ENCODE data around the gene TMEM247. TPM values are rescaled to one million over a fixed set of nuclear protein-coding genes. Genes with fewer than 3 reads are reported as not detected.

The TMEM247 gene
- total RNA-seq, 2 experiments from 2014 or later: not detected

GRCh38 chr2:46487667-46488335 is 8.4 kb downstream of the TMEM247 start:
- H3K9me3 ChIP-seq (ENCODE audit: control insufficient read depth in 1 of 2, insufficient read depth in 1 of 2, low read length in 2 of 2): no peaks in the 10 kb centered on the region
- ChIA-PET POLR2A (no interaction called here), CTCF (no interaction called here)
- intact Hi-C loops (cut with DNase I, micrococcal nuclease): no loop called here
- ATAC-seq (ENCODE audit: poor library complexity) (no peak), DNase-seq (no peak)
- Mint-ChIP-seq H3K9me3 (no peaks in the 10 kb centered on the region), H3K4me3 (no peak overlapping the region), H3K4me1 (ENCODE audit: low read depth) (no peaks in the 10 kb centered on the region), H3K27ac (no peak overlapping the region), H3K27me3 (no peaks in the 10 kb centered on the region), H3K36me3 (ENCODE audit: low read depth) (no peaks in the 10 kb centered on the region)
- no peak overlapping the region for H3K4me3 ChIP-seq (ENCODE audit: low read length)
- TF ChIP-seq CTCF (IDR thresholded peaks at IDR 0.05): no peak
- no peaks in the 10 kb centered on the region for H3K27me3 ChIP-seq (ENCODE audit: control insufficient read depth in 1 of 2, insufficient read depth in 2 of 2, low read length in 2 of 2)
- no peaks in the 10 kb centered on the region for H3K36me3 ChIP-seq (ENCODE audit: insufficient read depth, low read length)
- peaks cover 6% of the 10 kb centered on the region for H3K4me1 ChIP-seq (ENCODE audit: insufficient read depth, low read length)
- no peak overlapping the region for H3K27ac ChIP-seq (ENCODE audit: low read depth in 1 of 2, low read length in 2 of 2)

GRCh38 chr2:46488389-46488788 is 9.0 kb downstream of the TMEM247 start:
- Histone ChIP-seq H3K27me3 (ENCODE audit: control insufficient read depth in 1 of 2, insufficient read depth in 2 of 2, low read length in 2 of 2) (no peaks in the 10 kb centered on the region), H3K27ac (ENCODE audit: low read depth in 1 of 2, low read length in 2 of 2) (no peak overlapping the region), H3K9me3 (ENCODE audit: control insufficient read depth in 1 of 2, insufficient read depth in 1 of 2, low read length in 2 of 2) (no peaks in the 10 kb centered on the region), H3K36me3 (ENCODE audit: insufficient read depth, low read length) (no peaks in the 10 kb centered on the region), H3K4me3 (ENCODE audit: low read length) (no peak overlapping the region), H3K4me1 (ENCODE audit: insufficient read depth, low read length) (peaks cover 6% of the 10 kb centered on the region)
- POLR2A ChIA-PET: no interaction called here
- CTCF ChIA-PET: interaction anchor here (0.7 kb wide), 1 partner anchor 1123 kb away, joined by 3 read pairs; no protein-coding TSS in a partner anchor
- intact Hi-C loops (cut with DNase I, micrococcal nuclease): no loop called here
- TF ChIP-seq CTCF (IDR thresholded peaks at IDR 0.05): no peak
- Mint-ChIP-seq H3K27me3 (no peaks in the 10 kb centered on the region), H3K4me3 (no peak overlapping the region), H3K9me3 (no peaks in the 10 kb centered on the region), H3K4me1 (ENCODE audit: low read depth) (no peaks in the 10 kb centered on the region), H3K27ac (no peak overlapping the region), H3K36me3 (ENCODE audit: low read depth) (no peaks in the 10 kb centered on the region)
- ATAC-seq (ENCODE audit: poor library complexity) (no peak), DNase-seq (no peak)

- no peaks in the 10 kb centered on the region for H3K9me3 Mint-ChIP-seq
- DNase-seq: no peak
- Histone ChIP-seq H3K4me3 (ENCODE audit: low read length) (no peak overlapping the region), H3K27me3 (ENCODE audit: control insufficient read depth in 1 of 2, insufficient read depth in 2 of 2, low read length in 2 of 2) (no peaks in the 10 kb centered on the region), H3K4me1 (ENCODE audit: insufficient read depth, low read length) (peaks cover 6% of the 10 kb centered on the region), H3K27ac (ENCODE audit: low read depth in 1 of 2, low read length in 2 of 2) (no peak overlapping the region), H3K36me3 (ENCODE audit: insufficient read depth, low read length) (no peaks in the 10 kb centered on the region), H3K9me3 (ENCODE audit: control insufficient read depth in 1 of 2, insufficient read depth in 1 of 2, low read length in 2 of 2) (no peaks in the 10 kb centered on the region)
- POLR2A ChIA-PET: interaction anchor here (1.1 kb wide), 1 partner anchor 67 kb away, joined by 3 read pairs; no protein-coding TSS in a partner anchor
- CTCF ChIA-PET: no interaction called here
- no peaks in the 10 kb centered on the region for H3K27me3 Mint-ChIP-seq
- no peaks in the 10 kb centered on the region for H3K4me1 Mint-ChIP-seq (ENCODE audit: low read depth)
- H3K4me3 Mint-ChIP-seq: no peak overlapping the region
- no peak for TF ChIP-seq CTCF (IDR thresholded peaks at IDR 0.05)
- no peak for ATAC-seq (ENCODE audit: poor library complexity)
- no peak overlapping the region for H3K27ac Mint-ChIP-seq
- H3K36me3 Mint-ChIP-seq (ENCODE audit: low read depth): no peaks in the 10 kb centered on the region
- intact Hi-C loops (cut with DNase I, micrococcal nuclease): no loop called here
Observed at GRCh38 chr2:46489423-46490174, 10.2 kb downstream of the TMEM247 start.

Data from CD4-positive, alpha-beta T cell (primary cell).